Kidney (tissue), 22 donors: ENCODE measurements around the gene SELENOK. TPM values are rescaled to one million over a fixed set of nuclear protein-coding genes. Genes with fewer than 3 reads are reported as not detected.
A peak's percentile ranks its signal among the peaks of the same experiment; 100 is the strongest.

Experiments used
- DNase-seq, 5 donors: peaks; one replicate each; pipeline ENCODE4 v3.0.0-alpha.2; 2013 to 2020
- FAIRE-seq: peaks from 2 replicates; lab custom pipeline; 2012; peaks lifted over from hg19 to GRCh38; lab: Jason Lieb, UNC
- H3K27ac ChIP-seq, 2 donors: one replicate each; pipeline ENCODE4 v1.7.0; 2013; ENCODE audit warnings: low read depth in 2 of 2, low read length in 2 of 2, inconsistent platforms in 1 of 2
- H3K27me3 ChIP-seq: one replicate; pipeline ENCODE4 v1.7.1; 2013; ENCODE audit warnings: low read length, inconsistent platforms; ENCODE audit not compliant: control insufficient read depth, insufficient read depth
- H3K36me3 ChIP-seq, 3 donors: one replicate each; pipeline versions ENCODE4 v1.7.0 to v1.7.1; 2013; ENCODE audit warnings: low read length in 3 of 3, control low read depth in 1 of 3, inconsistent platforms in 1 of 3; ENCODE audit not compliant: insufficient read depth in 3 of 3, control insufficient read depth in 2 of 3
- H3K4me1 ChIP-seq, 3 donors: one replicate each; pipeline versions ENCODE4 v1.7.0 to v1.7.1; 2013; ENCODE audit warnings: low read length in 3 of 3, inconsistent platforms in 1 of 3, low read depth in 1 of 3; ENCODE audit not compliant: control insufficient read depth in 2 of 3, insufficient read depth in 2 of 3
- H3K4me3 ChIP-seq, 3 donors: one replicate each; pipeline versions ENCODE4 v1.7.0 to v1.8.1; 2013; ENCODE audit warnings: low read length in 3 of 3, control low read depth in 1 of 3, inconsistent platforms in 1 of 3
- H3K9ac ChIP-seq, 3 donors: one replicate each; pipeline versions ENCODE4 v1.7.0 to v1.7.1; 2013; ENCODE audit warnings: low read length in 3 of 3, control low read depth in 1 of 3, inconsistent platforms in 1 of 3
- H3K9me3 ChIP-seq, 3 donors: one replicate each; pipeline versions ENCODE4 v1.7.0 to v1.7.1; 2013; ENCODE audit warnings: low read length in 3 of 3, control low read depth in 1 of 3, inconsistent platforms in 1 of 3; ENCODE audit not compliant: control insufficient read depth in 2 of 3, insufficient read depth in 1 of 3
- intact Hi-C: fragments of 100-400 bp; cut with DNase I; formaldehyde crosslinking; loops from one replicate; pipeline ENCODE4 v1.11.1; 2022
- long read RNA-seq, 10 donors: library from polyadenylated mRNA in 1 of 10; unstranded in 1 of 10; transcript quantifications; one replicate each; pipeline ENCODE4 v2.0.0 and lab custom pipeline, GENCODE V29; 2021 to 2026
- polyA plus RNA-seq: library from polyadenylated mRNA; stranded (reverse); fragments of 350-450 nt; fragmentation: Illumina TruSeq; extraction: RNeasy Lipid Tissue Mini Kit (QIAGEN cat#74804); gene quantifications from one replicate; pipeline ENCODE4 v1.2.3, GENCODE V29; 2014; ENCODE audit warnings: low read depth, low replicate concordance; ENCODE audit not compliant: insufficient read depth
- total RNA-seq: library from RNA; stranded (reverse); fragmentation: NEBNext Ultra II Directional; extraction: Animal tissue kit (Norgen Biotek cat#: 25700); gene quantifications from one replicate; pipeline ENCODE4 v1.2.1, GENCODE V29; 2021
- TF ChIP-seq, protein P1 (sequence below): IDR thresholded peaks from 3 replicates; pipeline ENCODE4 v1.5.1; 2012; ENCODE audit warnings: mild to moderate bottlenecking, moderate library complexity, borderline replicate concordance; ENCODE audit not compliant: insufficient read depth; ENCODE audit errors: extremely low read depth
- donor health status: control.
- donor health status: control.
- donor health status: control.
- donor health status: control.
- donor health status: control.
- donor health status: DM: yes; HTN: yes; CAD: no.
- donor health status: Normal renal cell carcinoma (clear cell type).

SELENOK gene
- total RNA-seq (51.0 TPM), polyA plus RNA-seq (106 TPM)
- long read RNA-seq, donor 1, transcript SELENOK-204 (5 exons, 1,633 nt): major isoform, 24 of 33 reads
- long read RNA-seq, donor 1, partial matches to known transcripts: 6 of 33 reads
- long read RNA-seq, donor 1, other reads (novel, unspliced or antisense): 0 of 33 reads
- long read RNA-seq, donor 2, transcript SELENOK-204 (5 exons, 1,633 nt): major isoform, 46 of 49 reads
- long read RNA-seq, donor 2, partial matches to known transcripts: 0 of 49 reads
- long read RNA-seq, donor 2, other reads (novel, unspliced or antisense): 0 of 49 reads
- long read RNA-seq, donor 3, transcript SELENOK-202 (2 exons, 574 nt): minor isoform, 6 of 136 reads
- long read RNA-seq, donor 3, transcript SELENOK-204 (5 exons, 1,633 nt): major isoform, 98 of 136 reads
- long read RNA-seq, donor 3, partial matches to known transcripts: 26 of 136 reads
- long read RNA-seq, donor 3, other reads (novel, unspliced or antisense): 5 of 136 reads
- long read RNA-seq, donor 4, transcript SELENOK-204 (5 exons, 1,633 nt): major isoform, 54 of 54 reads
- long read RNA-seq, donor 4, partial matches to known transcripts: 0 of 54 reads
- long read RNA-seq, donor 4, other reads (novel, unspliced or antisense): 0 of 54 reads
- long read RNA-seq, donor 5, partial matches to known transcripts: 0 of 4 reads
- long read RNA-seq, donor 5, other reads (novel, unspliced or antisense): 0 of 4 reads
- long read RNA-seq, donor 6, transcript SELENOK-202 (2 exons, 574 nt): minor isoform, 6 of 169 reads
- long read RNA-seq, donor 6, transcript SELENOK-204 (5 exons, 1,633 nt): major isoform, 117 of 169 reads
- long read RNA-seq, donor 6, partial matches to known transcripts: 44 of 169 reads
- long read RNA-seq, donor 6, other reads (novel, unspliced or antisense): 0 of 169 reads
- long read RNA-seq, donor 7, transcript SELENOK-204 (5 exons, 1,633 nt): major isoform, 49 of 65 reads
- long read RNA-seq, donor 7, partial matches to known transcripts: 15 of 65 reads
- long read RNA-seq, donor 7, other reads (novel, unspliced or antisense): 1 of 65 reads
- long read RNA-seq, donor 8, transcript SELENOK-204 (5 exons, 1,633 nt): major isoform, 54 of 72 reads
- long read RNA-seq, donor 8, partial matches to known transcripts: 13 of 72 reads
- long read RNA-seq, donor 8, other reads (novel, unspliced or antisense): 0 of 72 reads
- long read RNA-seq, donor 9, transcript SELENOK-204 (5 exons, 1,633 nt): major isoform, 42 of 43 reads
- long read RNA-seq, donor 9, partial matches to known transcripts: 0 of 43 reads
- long read RNA-seq, donor 9, other reads (novel, unspliced or antisense): 0 of 43 reads
- long read RNA-seq, donor 10, transcript SELENOK-204 (5 exons, 1,633 nt): major isoform, 35 of 38 reads
- long read RNA-seq, donor 10, partial matches to known transcripts: 0 of 38 reads
- long read RNA-seq, donor 10, other reads (novel, unspliced or antisense): 0 of 38 reads

DNA sequence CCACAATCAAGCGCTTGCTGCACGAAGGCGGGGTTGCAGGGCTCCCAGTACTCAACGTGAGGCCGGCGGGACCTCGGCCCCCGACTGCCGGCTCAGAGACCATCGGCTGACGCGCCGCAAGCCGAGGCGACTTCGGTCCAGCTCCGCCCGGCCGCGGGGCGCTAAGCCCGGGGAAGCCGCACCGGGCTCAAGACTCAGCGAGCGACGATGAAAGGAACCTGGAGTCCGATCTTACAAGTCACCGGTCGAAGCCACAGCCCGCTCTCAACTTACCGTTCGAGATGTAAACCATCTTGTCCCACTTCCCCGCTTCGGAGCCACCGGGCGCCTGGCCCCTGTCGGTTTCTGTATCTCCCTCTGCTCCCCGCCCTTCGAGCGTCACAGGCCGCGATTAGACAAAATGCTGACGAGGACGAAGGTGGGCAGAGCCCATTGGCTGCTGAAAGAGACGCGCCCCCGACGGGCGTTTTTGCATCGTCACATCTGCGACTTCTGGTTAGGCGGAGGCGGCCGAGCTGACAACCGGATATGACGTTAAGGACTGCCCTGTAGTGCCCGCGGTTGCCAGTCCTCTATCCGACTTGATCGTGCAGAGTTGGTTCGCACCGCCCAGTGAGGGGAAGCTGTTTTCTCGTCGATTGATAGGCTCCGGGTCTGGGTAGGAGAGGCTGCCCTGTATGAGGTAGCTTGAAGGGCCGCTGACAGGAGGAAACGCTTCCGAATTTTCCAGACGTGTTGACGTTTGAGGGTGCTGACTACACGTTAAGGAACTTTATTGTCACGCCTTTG is at the start of gene SELENOK:
Gene SELENOK (minus strand): TSS at position 363 of the 789 bp plus-strand sequence.
- Histone ChIP-seq H3K36me3 (peaks cover 0 to 2% (median 0%) of the 10 kb centered on the region in 3 donors), H3K9ac (peak within 1 kb of the TSS; percentile 89 to 99 (median 94)), H3K27ac (peak within 1 kb of the TSS; percentile 91 to 95), H3K4me1 (peaks cover 0 to 9% (median 3%) of the 10 kb centered on the region in 3 donors), H3K27me3 (no peaks in the 10 kb centered on the region), H3K9me3 (no peaks in the 10 kb centered on the region), H3K4me3 (peak within 1 kb of the TSS; percentile 96 to 99 (median 97))
- FAIRE-seq (peak; percentile 99), DNase-seq (peak; percentile 99 to 100 (median 99))
- intact Hi-C loops: no loop called here
- TF ChIP-seq, protein P1, sequence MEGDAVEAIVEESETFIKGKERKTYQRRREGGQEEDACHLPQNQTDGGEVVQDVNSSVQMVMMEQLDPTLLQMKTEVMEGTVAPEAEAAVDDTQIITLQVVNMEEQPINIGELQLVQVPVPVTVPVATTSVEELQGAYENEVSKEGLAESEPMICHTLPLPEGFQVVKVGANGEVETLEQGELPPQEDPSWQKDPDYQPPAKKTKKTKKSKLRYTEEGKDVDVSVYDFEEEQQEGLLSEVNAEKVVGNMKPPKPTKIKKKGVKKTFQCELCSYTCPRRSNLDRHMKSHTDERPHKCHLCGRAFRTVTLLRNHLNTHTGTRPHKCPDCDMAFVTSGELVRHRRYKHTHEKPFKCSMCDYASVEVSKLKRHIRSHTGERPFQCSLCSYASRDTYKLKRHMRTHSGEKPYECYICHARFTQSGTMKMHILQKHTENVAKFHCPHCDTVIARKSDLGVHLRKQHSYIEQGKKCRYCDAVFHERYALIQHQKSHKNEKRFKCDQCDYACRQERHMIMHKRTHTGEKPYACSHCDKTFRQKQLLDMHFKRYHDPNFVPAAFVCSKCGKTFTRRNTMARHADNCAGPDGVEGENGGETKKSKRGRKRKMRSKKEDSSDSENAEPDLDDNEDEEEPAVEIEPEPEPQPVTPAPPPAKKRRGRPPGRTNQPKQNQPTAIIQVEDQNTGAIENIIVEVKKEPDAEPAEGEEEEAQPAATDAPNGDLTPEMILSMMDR: no peak

DNA sequence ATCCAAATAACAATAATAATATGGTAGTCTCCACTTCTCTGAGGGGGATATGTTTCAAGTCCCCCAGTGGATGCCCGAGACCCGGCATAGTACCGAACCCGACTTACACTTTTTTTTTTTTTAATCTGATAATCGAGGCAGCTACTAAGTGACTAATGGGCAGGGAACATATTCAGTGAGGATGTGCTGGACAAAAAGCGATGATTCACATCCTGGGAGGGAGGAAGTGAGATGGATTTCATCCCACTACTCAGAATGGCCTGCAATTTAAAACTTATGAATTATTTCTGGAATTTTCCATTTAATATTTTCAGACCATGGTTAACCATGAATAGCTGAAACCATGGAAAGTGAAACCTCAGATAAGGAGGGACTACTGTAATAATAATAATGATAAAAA is 49.5 kb upstream of the SELENOK start:
- intact Hi-C loops: no loop called here
- DNase-seq: no peak
- no peak for FAIRE-seq

More for the DNA sequence above, 49.5 kb upstream of the SELENOK start:
- Histone ChIP-seq H3K36me3 (no peaks in the 10 kb centered on the region), H3K9ac (no peak overlapping the region), H3K4me3 (no peak overlapping the region), H3K27me3 (no peaks in the 10 kb centered on the region), H3K27ac (no peak overlapping the region), H3K9me3 (no peaks in the 10 kb centered on the region), H3K4me1 (no peaks in the 10 kb centered on the region)
- TF ChIP-seq, protein P1: no peak
